H9 (cell line): Measurements from ENCODE around the gene GNAI2. TPM values are rescaled to one million over a fixed set of nuclear protein-coding genes. Genes with fewer than 3 reads are reported as not detected.

Experiments
- DNase-seq: peaks from one replicate; pipeline ENCODE4 v3.0.0-alpha.2; 2017
- H2AFZ ChIP-seq: one replicate; pipeline ENCODE4 v1.6.1; 2013; ENCODE audit warnings: mild to moderate bottlenecking, low read length, control low read depth, moderate library complexity
- H2AK5ac ChIP-seq: 2 replicates; pipeline ENCODE4 v1.6.1; 2013; ENCODE audit warnings: low read length, control low read depth, mixed read lengths; ENCODE audit not compliant: insufficient read length
- H2BK120ac ChIP-seq: one replicate; pipeline ENCODE4 v1.6.1; 2013; ENCODE audit warnings: low read depth, mild to moderate bottlenecking, low read length, control low read depth, inconsistent platforms; ENCODE audit not compliant: poor library complexity, severe bottlenecking
- H2BK12ac ChIP-seq: 2 replicates; pipeline ENCODE4 v1.6.1; 2013; ENCODE audit warnings: low read length, control low read depth, mixed read lengths, low read depth; ENCODE audit not compliant: insufficient read length
- H2BK15ac ChIP-seq: 2 replicates; pipeline ENCODE4 v1.6.1; 2013; ENCODE audit warnings: low read depth, low read length, control low read depth
- H2BK20ac ChIP-seq: one replicate; pipeline ENCODE4 v1.6.1; 2013; ENCODE audit warnings: low read depth, mild to moderate bottlenecking, low read length, control low read depth, inconsistent platforms; ENCODE audit not compliant: poor library complexity, severe bottlenecking
- H2BK5ac ChIP-seq: 2 replicates; pipeline ENCODE4 v1.6.1; 2013; ENCODE audit warnings: low read length, control low read depth, mixed read lengths; ENCODE audit not compliant: insufficient read length
- H3K14ac ChIP-seq: 2 replicates; pipeline ENCODE4 v1.6.1; 2013; ENCODE audit warnings: low read length, control low read depth; ENCODE audit not compliant: insufficient read depth
- H3K18ac ChIP-seq: 2 replicates; pipeline ENCODE4 v1.6.1; 2013; ENCODE audit warnings: low read depth, mild to moderate bottlenecking, mixed read lengths, low read length, control low read depth; ENCODE audit not compliant: insufficient read length
- H3K23ac ChIP-seq: 2 replicates; pipeline ENCODE4 v1.6.1; 2013; ENCODE audit warnings: low read length, control low read depth, mixed read lengths, low read depth; ENCODE audit not compliant: insufficient read length
- H3K23me2 ChIP-seq: 2 replicates; pipeline ENCODE4 v1.6.1; 2013; ENCODE audit warnings: low read depth, mild to moderate bottlenecking, mixed read lengths, low read length, control low read depth; ENCODE audit not compliant: insufficient read length, poor library complexity, severe bottlenecking
- H3K27ac ChIP-seq: 2 replicates; pipeline ENCODE4 v1.5.1; 2013; ENCODE audit warnings: low read length, control low read depth, mixed read lengths, low read depth; ENCODE audit not compliant: insufficient read length
- H3K27me3 ChIP-seq: 2 replicates; pipeline ENCODE4 v1.6.1; 2013; ENCODE audit warnings: low read length, control low read depth, inconsistent platforms; ENCODE audit not compliant: insufficient read depth
- H3K4ac ChIP-seq: 2 replicates; pipeline ENCODE4 v1.6.1; 2013; ENCODE audit warnings: low read depth, mild to moderate bottlenecking, control low read depth, inconsistent platforms, low read length, moderate library complexity
- H3K4me1 ChIP-seq: 2 replicates; pipeline ENCODE4 v1.6.1; 2013; ENCODE audit warnings: low read length, control low read depth, inconsistent platforms; ENCODE audit not compliant: insufficient read depth
- H3K4me2 ChIP-seq: 2 replicates; pipeline ENCODE4 v1.6.1; 2013; ENCODE audit warnings: low read length, control low read depth, mixed read lengths; ENCODE audit not compliant: insufficient read length, insufficient read depth
- H3K56ac ChIP-seq: 2 replicates; pipeline ENCODE4 v1.6.1; 2013; ENCODE audit warnings: low read depth, mild to moderate bottlenecking, mixed read lengths, low read length, control low read depth; ENCODE audit not compliant: insufficient read length
- H3K79me1 ChIP-seq: 2 replicates; pipeline ENCODE4 v1.6.1; 2013; ENCODE audit warnings: low read depth, mild to moderate bottlenecking, moderate library complexity, low read length, control low read depth, inconsistent platforms; ENCODE audit not compliant: insufficient read depth, poor library complexity, severe bottlenecking
- H3K79me2 ChIP-seq: 2 replicates; pipeline ENCODE4 v1.6.1; 2013; ENCODE audit warnings: low read length, control low read depth, inconsistent platforms; ENCODE audit not compliant: insufficient read depth
- H3K9ac ChIP-seq: 2 replicates; pipeline ENCODE4 v1.6.1; 2013; ENCODE audit warnings: low read length, control low read depth, mixed read lengths; ENCODE audit not compliant: insufficient read length; ENCODE audit errors: extremely low read depth
- H3K9me3 ChIP-seq: one replicate; pipeline ENCODE4 v1.6.1; 2013; ENCODE audit warnings: low read depth, low read length, inconsistent platforms; ENCODE audit not compliant: control insufficient read depth
- H3T11ph ChIP-seq: one replicate; pipeline ENCODE4 v1.6.1; 2013; ENCODE audit warnings: mild to moderate bottlenecking, low read length, control low read depth, inconsistent platforms
- H4K20me1 ChIP-seq: one replicate; pipeline ENCODE4 v1.6.1; 2013; ENCODE audit not compliant: control insufficient read depth, insufficient read length, insufficient read depth
- H4K5ac ChIP-seq: 2 replicates; pipeline ENCODE4 v1.6.1; 2013; ENCODE audit warnings: low read depth, mild to moderate bottlenecking, mixed read lengths, low read length, control low read depth; ENCODE audit not compliant: insufficient read length
- H4K8ac ChIP-seq: replicated peaks from 2 replicates; pipeline ENCODE4 v1.6.1; 2013; ENCODE audit warnings: low read length, control low read depth, mixed read lengths, low read depth; ENCODE audit not compliant: insufficient read length
- H4K91ac ChIP-seq: 2 replicates; pipeline ENCODE4 v1.6.1; 2013; ENCODE audit warnings: low read depth, mild to moderate bottlenecking, moderate library complexity, mixed read lengths, low read length, control low read depth; ENCODE audit not compliant: insufficient read length
- H3K27ac Mint-ChIP-seq, 3 experiments: 2 replicates in 2 of 3; 3 replicates in 1 of 3; pipeline ENCODE4 v1.8.0; 2020 to 2021; ENCODE audit warnings: mixed read lengths in 3 of 3, mild to moderate bottlenecking in 1 of 3, moderate library complexity in 1 of 3
- H3K27me3 Mint-ChIP-seq: 2 replicates; pipeline ENCODE4 v1.8.0; 2021; ENCODE audit warnings: low read depth, mild to moderate bottlenecking, moderate library complexity, mixed read lengths
- H3K36me3 Mint-ChIP-seq, 3 experiments: 2 replicates in 2 of 3; 3 replicates in 1 of 3; pipeline ENCODE4 v1.8.0; 2020 to 2021; ENCODE audit warnings: low read depth in 3 of 3, mixed read lengths in 3 of 3; ENCODE audit not compliant: insufficient read depth in 1 of 3
- H3K4me1 Mint-ChIP-seq, 2 experiments: 2 replicates each; pipeline ENCODE4 v1.8.0; 2020; ENCODE audit warnings: mixed read lengths in 2 of 2
- H3K4me3 Mint-ChIP-seq, 2 experiments: 2 replicates in 1 of 2; 3 replicates in 1 of 2; pipeline ENCODE4 v1.8.0; 2020 to 2021; ENCODE audit warnings: mild to moderate bottlenecking in 2 of 2, mixed read lengths in 2 of 2, moderate library complexity in 1 of 2
- H3K9me3 Mint-ChIP-seq, 2 experiments: 2 replicates in 1 of 2; 3 replicates in 1 of 2; pipeline ENCODE4 v1.8.0; 2020; ENCODE audit warnings: mild to moderate bottlenecking in 2 of 2, mixed read lengths in 2 of 2, moderate library complexity in 1 of 2
- microRNA-seq: library from miRNA; unstranded; fragments of <30 nt; microRNA quantifications from one replicate; pipeline ENCODE4, GENCODE V29; 2020; ENCODE audit warnings: borderline microRNAs expressed
- total RNA-seq: library from RNA; stranded (reverse); gene quantifications from 2 replicates; pipeline ENCODE4 v1.2.1, GENCODE V29; 2021
- TF ChIP-seq, protein P1 (sequence below): fragments of 200-600 bp; sonication (generic); conservative IDR thresholded peaks from 3 replicates; pipeline ENCODE4 v1.8.0; 2021; ENCODE audit warnings: antibody characterized with exemption, mild to moderate bottlenecking

GNAI2 gene
- total RNA-seq, 1 experiment from 2014 or later, result 218 TPM

DNA sequence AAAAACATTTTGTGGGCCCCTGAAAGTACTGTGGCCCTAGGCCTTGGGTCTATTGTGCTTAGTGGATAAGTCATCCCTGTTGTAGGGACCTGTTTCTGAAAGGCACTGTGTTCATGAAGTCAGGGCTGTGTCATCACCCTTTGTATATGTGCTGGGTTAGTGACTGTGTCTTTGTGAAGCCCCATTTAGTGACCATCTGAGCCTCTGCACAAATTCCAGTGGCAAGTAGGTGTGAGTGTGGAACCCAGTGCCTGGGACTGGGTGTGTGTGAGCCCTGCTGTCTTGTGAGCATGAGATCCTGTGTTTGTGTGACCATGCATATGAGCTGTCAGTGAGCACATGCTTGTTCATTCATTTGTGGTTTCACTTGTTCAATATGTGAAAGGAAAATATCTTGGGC is 68.6 kb downstream of the GNAI2 start:
- no peaks in the 10 kb centered on the region for H3K9me3 ChIP-seq
- no peaks in the 10 kb centered on the region for H3K27me3 ChIP-seq
- Mint-ChIP-seq H3K36me3 (peaks cover 2 to 9% (median 3%) of the 10 kb centered on the region in 3 experiments), H3K4me3 (no peak overlapping the region), H3K27me3 (peaks cover 6% of the 10 kb centered on the region), H3K27ac (no peak overlapping the region), H3K4me1 (peaks cover 19 to 22% of the 10 kb centered on the region in 2 experiments), H3K9me3 (peaks cover 30 to 36% of the 10 kb centered on the region in 2 experiments)
- no peak overlapping the region for H2AK5ac ChIP-seq
- H3K79me2 ChIP-seq, result no peaks in the 10 kb centered on the region
- no peak overlapping the region for H3K18ac ChIP-seq
- H2BK12ac ChIP-seq, result no peak overlapping the region
- no peak overlapping the region for H2BK5ac ChIP-seq
- H3K56ac ChIP-seq, result no peak overlapping the region
- H3K4me1 ChIP-seq, result no peaks in the 10 kb centered on the region
- no peak overlapping the region for H3K9ac ChIP-seq
- no peak overlapping the region for H3K27ac ChIP-seq
- H4K91ac ChIP-seq, result no peak overlapping the region
- 0 out of 2 replicates have a peak overlapping the region, but pooled peaks have one; percentile 1 for H2BK15ac ChIP-seq
- H2BK20ac ChIP-seq, result no peak overlapping the region
- H3K4me2 ChIP-seq, result no peak overlapping the region
- H2BK120ac ChIP-seq, result no peak overlapping the region
- TF ChIP-seq, protein P1, sequence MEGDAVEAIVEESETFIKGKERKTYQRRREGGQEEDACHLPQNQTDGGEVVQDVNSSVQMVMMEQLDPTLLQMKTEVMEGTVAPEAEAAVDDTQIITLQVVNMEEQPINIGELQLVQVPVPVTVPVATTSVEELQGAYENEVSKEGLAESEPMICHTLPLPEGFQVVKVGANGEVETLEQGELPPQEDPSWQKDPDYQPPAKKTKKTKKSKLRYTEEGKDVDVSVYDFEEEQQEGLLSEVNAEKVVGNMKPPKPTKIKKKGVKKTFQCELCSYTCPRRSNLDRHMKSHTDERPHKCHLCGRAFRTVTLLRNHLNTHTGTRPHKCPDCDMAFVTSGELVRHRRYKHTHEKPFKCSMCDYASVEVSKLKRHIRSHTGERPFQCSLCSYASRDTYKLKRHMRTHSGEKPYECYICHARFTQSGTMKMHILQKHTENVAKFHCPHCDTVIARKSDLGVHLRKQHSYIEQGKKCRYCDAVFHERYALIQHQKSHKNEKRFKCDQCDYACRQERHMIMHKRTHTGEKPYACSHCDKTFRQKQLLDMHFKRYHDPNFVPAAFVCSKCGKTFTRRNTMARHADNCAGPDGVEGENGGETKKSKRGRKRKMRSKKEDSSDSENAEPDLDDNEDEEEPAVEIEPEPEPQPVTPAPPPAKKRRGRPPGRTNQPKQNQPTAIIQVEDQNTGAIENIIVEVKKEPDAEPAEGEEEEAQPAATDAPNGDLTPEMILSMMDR, result no peak
- H4K20me1 ChIP-seq, result no peaks in the 10 kb centered on the region
- H4K5ac ChIP-seq, result no peak overlapping the region
- DNase-seq, result no peak
- no peak overlapping the region for H3K4ac ChIP-seq
- no peak overlapping the region for H3K23ac ChIP-seq
- H3K79me1 ChIP-seq, result no peaks in the 10 kb centered on the region
- H3T11ph ChIP-seq, result no peak overlapping the region
- no peak overlapping the region for H4K8ac ChIP-seq
- H2AFZ ChIP-seq, result no peak overlapping the region
- no peak overlapping the region for H3K14ac ChIP-seq
- H3K23me2 ChIP-seq, result no peaks in the 10 kb centered on the region

Small RNA genes lying within 50 kb of the gene (microRNA-seq; reads per million reads assigned to microRNA genes)
- not detected for gene MIR5787

Other genes with a start within 250 kb of the GNAI2 start
- gene RBM5, start 147.3 kb upstream of the GNAI2 start, total RNA-seq, result 110 and 123 TPM in 2 replicates
- 11.9 and 14.3 TPM in 2 replicates for gene SEMA3F, start 80.9 kb upstream of the GNAI2 start, total RNA-seq
- gene GNAT1, start 44.6 kb upstream of the GNAI2 start, total RNA-seq, result 0.18 TPM in 1 of 2 replicates, not detected in the other
- gene SLC38A3, start 30.9 kb upstream of the GNAI2 start, total RNA-seq, result 1.4 and 3.2 TPM in 2 replicates
- gene SEMA3B, start 32.9 kb downstream of the GNAI2 start, total RNA-seq, result 4.4 and 6.4 TPM in 2 replicates
- gene LSMEM2, start 42.9 kb downstream of the GNAI2 start, total RNA-seq, result 0.24 and 0.50 TPM in 2 replicates
- 107 and 109 TPM in 2 replicates for gene IFRD2, start 56.2 kb downstream of the GNAI2 start, total RNA-seq
- gene HYAL3, start 63.2 kb downstream of the GNAI2 start, total RNA-seq, result 2.3 and 3.1 TPM in 2 replicates
- gene NAA80, start 63.2 kb downstream of the GNAI2 start, total RNA-seq, result 4.9 and 6.0 TPM in 2 replicates
- gene HYAL1, start 67.4 kb downstream of the GNAI2 start, total RNA-seq, result 2.0 and 2.2 TPM in 2 replicates
- 51.9 and 57.6 TPM in 2 replicates for gene HYAL2, start 86.5 kb downstream of the GNAI2 start, total RNA-seq
- gene TUSC2, start 92.0 kb downstream of the GNAI2 start, total RNA-seq, result 33.5 and 35.5 TPM in 2 replicates
- 15.1 and 15.8 TPM in 2 replicates for gene RASSF1, start 104.6 kb downstream of the GNAI2 start, total RNA-seq
- gene ZMYND10, start 109.5 kb downstream of the GNAI2 start, total RNA-seq, result 0.61 and 1.4 TPM in 2 replicates
- 23.0 and 23.4 TPM in 2 replicates for gene NPRL2, start 114.6 kb downstream of the GNAI2 start, total RNA-seq
- 16.8 and 19.0 TPM in 2 replicates for gene CYB561D2, start 114.7 kb downstream of the GNAI2 start, total RNA-seq
- 32.3 and 34.0 TPM in 2 replicates for gene TMEM115, start 123.3 kb downstream of the GNAI2 start, total RNA-seq